K562 (cell line): ENCODE data around the gene WFIKKN1. TPM values are rescaled to one million over a fixed set of nuclear protein-coding genes. Genes with fewer than 3 reads are reported as not detected.

ENCODE experiments used
- ATAC-seq: fragments of 200-7000 bp; cut with Tn5 transposase; 3 replicates; pipeline ENCODE4 v1.9.1; 2020; ENCODE audit warnings: moderate library complexity
- BruUV-seq: library from RNA; stranded (reverse); fragments of 400-500 nt; replicated peaks from 2 replicates; lab custom pipeline; 2021; lab: Mats Ljungman, UMichigan
- CTCF ChIA-PET: fragments of 300-600 bp; formaldehyde crosslinking; extraction: SDS; loops from one replicate; lab custom pipeline; 2021; ENCODE audit warnings: low intra/inter-chr PET ratio; lab: Yijun Ruan, JAX
- POLR2A ChIA-PET: fragments of 300-600, 350-650 bp; sonication (Branson Sonifier 250); formaldehyde crosslinking; extraction: SDS; loops from one replicate; lab custom pipeline; 2021; ENCODE audit warnings: antibody characterized with exemption, inconsistent platforms; lab: Yijun Ruan, JAX
- DNase-seq, 4 experiments: peaks; one replicate each; pipeline versions ENCODE4 v3.0.0 to v3.0.0-alpha.2; 2011 to 2018; ENCODE audit warnings: low spot score in 3 of 4, mixed read lengths in 3 of 4; ENCODE audit errors: extremely low read depth in 1 of 4
- FAIRE-seq: peaks from 2 replicates; lab custom pipeline; 2011; peaks lifted over from hg19 to GRCh38; lab: Jason Lieb, UNC
- H2AFZ ChIP-seq: 2 replicates; pipeline ENCODE4 v1.6.0; 2011; ENCODE audit warnings: low read depth, low read length, control low read depth, inconsistent platforms
- H3K27ac ChIP-seq: fragments of 200-600 bp; 3 replicates; pipeline ENCODE4 v1.8.0; 2011; ENCODE audit warnings: low read depth, mild to moderate bottlenecking, control low read depth, inconsistent platforms, low read length, moderate library complexity, mixed read lengths; ENCODE audit errors: extremely low read depth
- H3K27me3 ChIP-seq, 2 experiments: fragments of 300-600 bp in 1 of 2; 2 replicates in 1 of 2; 3 replicates in 1 of 2; pipeline versions ENCODE4 v1.6.0 to v1.8.0; 2011; ENCODE audit warnings: inconsistent platforms in 2 of 2, low read length in 2 of 2, mild to moderate bottlenecking in 1 of 2, mixed read lengths in 1 of 2, moderate library complexity in 1 of 2; ENCODE audit not compliant: control insufficient read depth in 2 of 2, insufficient read depth in 2 of 2
- H3K36me3 ChIP-seq: fragments of 300-600 bp; 3 replicates; pipeline ENCODE4 v1.8.0; 2011; ENCODE audit warnings: mild to moderate bottlenecking, low read length, inconsistent platforms; ENCODE audit not compliant: control insufficient read depth, insufficient read depth
- H3K4me1 ChIP-seq, 2 experiments: fragments of 200-600 bp in 1 of 2; replicated peaks in 1 of 2; 2 replicates in 1 of 2; 3 replicates in 1 of 2; pipeline versions ENCODE4 v1.5.1 to v1.8.0; 2011; ENCODE audit warnings: inconsistent platforms in 2 of 2, low read length in 2 of 2, mild to moderate bottlenecking in 1 of 2, mixed read lengths in 1 of 2, moderate library complexity in 1 of 2; ENCODE audit not compliant: control insufficient read depth in 2 of 2, insufficient read depth in 2 of 2
- H3K4me2 ChIP-seq: 2 replicates; pipeline ENCODE4 v1.6.1; 2011; ENCODE audit warnings: low read length, control low read depth, inconsistent platforms, mixed read lengths; ENCODE audit not compliant: insufficient read depth
- H3K4me3 ChIP-seq: fragments of 200-600 bp; sonication (generic), shearing (Covaris generic); 2 replicates; pipeline ENCODE4 v1.5.1; 2016; ENCODE audit warnings: control low read depth, inconsistent platforms
- H3K79me2 ChIP-seq: fragments of 200-600 bp; 3 replicates; pipeline ENCODE4 v1.8.0; 2011; ENCODE audit warnings: low read length, inconsistent platforms; ENCODE audit not compliant: control insufficient read depth, insufficient read depth
- H3K9ac ChIP-seq, 2 experiments: 2 replicates each; pipeline versions ENCODE4 v1.6.0 to v1.6.1; 2011; ENCODE audit warnings: low read depth in 2 of 2, low read length in 2 of 2, control low read depth in 1 of 2, inconsistent platforms in 1 of 2, mild to moderate bottlenecking in 1 of 2, mixed read lengths in 1 of 2; ENCODE audit not compliant: insufficient read depth in 1 of 2
- H3K9me1 ChIP-seq: one replicate; pipeline ENCODE4 v1.6.0; 2011; ENCODE audit warnings: inconsistent platforms, mild to moderate bottlenecking, low read length, moderate library complexity; ENCODE audit not compliant: control insufficient read depth, insufficient read depth
- H3K9me3 ChIP-seq: replicated peaks from 2 replicates; pipeline ENCODE4 v1.5.1; 2011; ENCODE audit warnings: low read depth, low read length, inconsistent platforms; ENCODE audit not compliant: control insufficient read depth, insufficient read depth
- H4K20me1 ChIP-seq: replicated peaks from 2 replicates; pipeline ENCODE4 v1.6.1; 2011; ENCODE audit warnings: low read length, inconsistent platforms, mixed read lengths; ENCODE audit not compliant: control insufficient read depth, insufficient read depth
- ARHGAP35 ChIP-seq: fragments of 450-650 bp; IDR thresholded peaks from 2 replicates; pipeline ENCODE4 v1.6.1; 2018; ENCODE audit not compliant: partially characterized antibody
- CTCF ChIP-seq, 3 experiments: IDR thresholded peaks in 2 of 3; conservative IDR thresholded peaks in 1 of 3; 2 replicates each; pipeline ENCODE4 v1.5.1; 2011 to 2012; ENCODE audit warnings: low read length in 3 of 3, mild to moderate bottlenecking in 3 of 3, control low read depth in 2 of 3, improper control_type of control experiment in 1 of 3, inconsistent platforms in 1 of 3, low read depth in 1 of 3, mixed read lengths in 1 of 3, moderate library complexity in 1 of 3; ENCODE audit not compliant: insufficient read depth in 2 of 3
- NFE2L1 ChIP-seq: fragments of 450-650 bp; IDR thresholded peaks from 2 replicates; pipeline ENCODE4 v1.6.1; 2016; ENCODE audit warnings: missing genetic modification characterization, low read depth, mild to moderate bottlenecking, missing compliant biosample characterization, moderate library complexity, borderline replicate concordance
- TFE3 ChIP-seq: fragments of 450-650 bp; formaldehyde crosslinking; IDR thresholded peaks from 2 replicates; pipeline ENCODE4 v1.4.0; 2020; ENCODE audit warnings: mild to moderate bottlenecking, mixed read lengths
- ZBTB33 ChIP-seq: sonication (generic); formaldehyde crosslinking; IDR thresholded peaks from 2 replicates; pipeline ENCODE4 v1.8.1; 2023; ENCODE audit warnings: mild to moderate bottlenecking, missing genetic modification reagents
- ZBTB7A ChIP-seq: IDR thresholded peaks from 2 replicates; pipeline ENCODE4 v1.6.1; 2011; ENCODE audit warnings: low read depth, mild to moderate bottlenecking, low read length, moderate library complexity, borderline replicate concordance; ENCODE audit not compliant: control insufficient read depth
- ZFP36 ChIP-seq: fragments of 150-350 bp; IDR thresholded peaks from 2 replicates; pipeline ENCODE4 v1.6.1; 2018; ENCODE audit warnings: low read length, low read depth; ENCODE audit not compliant: partially characterized antibody
- WGBS: fragments of 100-300 bp; shearing (Covaris generic); methylation state at CpG from one replicate; pipeline ENCODE4 v1.1.6; 2016; ENCODE audit warnings: low coverage, mixed read lengths; ENCODE audit not compliant: insufficient coverage; ENCODE audit errors: missing lambda C conversion rate; 5-methylcytosine and 5-hydroxymethylcytosine counted together
- in situ Hi-C: fragments of 300-500 bp; cut with MboI; formaldehyde crosslinking; loops from 4 replicates; pipeline ENCODE4 v1.15.0; 2018; ENCODE audit warnings: inconsistent platforms, mixed read lengths
- intact Hi-C: fragments of 100-400 bp; cut with micrococcal nuclease; formaldehyde crosslinking; loops from 2 replicates; pipeline ENCODE4 v1.14.2; 2022
- polyA plus RNA-seq, 8 experiments: library from polyadenylated mRNA; depleted of rRNA in 4 of 8; stranded (reverse) in 5 of 8; unstranded in 3 of 8; fragments of >200 nt; fragmentation: Nextera tagmentation in 2 of 8; fragmentation: Illumina TruSeq in 1 of 8; extraction: Ambion mirVana in 2 of 8; extraction: Trizol in 1 of 8; gene quantifications; 2 replicates each; pipeline versions ENCODE4 v1.2.1 to v1.2.3, GENCODE V29; 2011 to 2014; ENCODE audit warnings: inconsistent platforms in 1 of 8, missing spikeins in 1 of 8
- total RNA-seq, 7 experiments: library from RNA; depleted of rRNA in 6 of 7; stranded (reverse); fragments of >200 nt in 6 of 7; fragmentation: Illumina TruSeq in 2 of 7; extraction: Trizol in 2 of 7; gene quantifications; 2 replicates each; pipeline versions ENCODE4 v1.2.1 to v1.2.3, GENCODE V29; 2011 to 2021; ENCODE audit warnings: low replicate concordance in 1 of 7

The WFIKKN1 gene
- total and polyA plus RNA-seq, 9 of the 15 experiments (the other 6 are each of a cell fraction or from before 2014, with no cell fraction given) = 0.14 to 1.1 (median 0.50) TPM; not detected in 4

DNA sequence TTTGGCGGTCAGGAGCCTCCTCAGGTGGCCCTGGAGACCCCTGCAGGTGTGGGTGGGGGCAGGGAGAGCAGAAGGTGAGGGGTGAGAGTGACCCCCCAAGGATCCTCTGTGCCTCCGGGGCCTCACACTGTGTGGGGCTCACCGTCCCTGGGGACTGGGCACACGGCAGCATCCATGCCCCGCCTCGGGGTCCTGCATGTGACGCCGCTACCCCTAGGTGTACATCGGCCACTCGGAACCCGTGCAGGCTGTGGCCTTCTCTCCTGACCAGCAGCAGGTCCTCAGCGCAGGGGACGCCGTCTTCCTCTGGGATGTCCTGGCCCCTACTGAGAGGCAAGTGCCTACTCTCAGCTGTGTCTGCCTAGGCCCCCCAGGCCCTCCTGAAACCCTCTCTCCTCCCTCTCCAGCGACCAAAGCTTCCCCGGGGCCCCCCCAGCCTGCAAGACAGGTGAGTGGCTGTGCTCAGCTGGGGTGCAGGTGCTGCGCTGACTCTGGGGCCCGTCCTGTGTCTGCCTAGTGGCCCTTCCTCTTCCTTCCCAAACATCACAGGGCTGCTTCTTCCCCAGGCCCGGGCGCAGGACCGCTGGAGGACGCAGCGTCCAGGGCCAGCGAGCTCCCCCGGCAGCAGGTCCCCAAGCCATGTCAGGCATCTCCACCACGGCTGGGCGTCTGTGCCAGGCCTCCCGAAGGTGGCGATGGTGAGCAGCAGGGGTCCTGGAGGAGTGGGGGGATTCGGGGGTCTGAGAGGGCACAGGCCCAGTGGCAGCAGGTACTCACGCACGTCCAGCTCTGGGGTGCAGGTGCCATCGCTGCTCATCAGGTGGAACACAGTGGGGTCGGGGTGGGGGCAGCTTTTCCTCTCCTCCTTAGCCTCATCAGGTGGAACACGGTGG is 28.1 kb downstream of the WFIKKN1 start:
- DNase-seq (no peak), ATAC-seq (no peak), FAIRE-seq (no peak)
- Histone ChIP-seq H4K20me1 (no peaks in the 10 kb centered on the region), H3K4me1 (peaks cover 2 to 91% of the 10 kb centered on the region in 2 experiments; a peak in 4 of 5 replicates), H3K27ac (no peak overlapping the region), H3K9me3 (no peaks in the 10 kb centered on the region), H3K9ac (no peak overlapping the region; a peak in 1 of 4 replicates), H3K4me3 (no peak overlapping the region), H3K79me2 (no peaks in the 10 kb centered on the region; the same call in 2 of the 3 replicates), H3K36me3 (no peaks in the 10 kb centered on the region), H3K9me1 (no peaks in the 10 kb centered on the region), H3K27me3 (no peaks in the 10 kb centered on the region), H2AFZ (no peak overlapping the region), H3K4me2 (no peak overlapping the region)
- intact Hi-C loops = no loop called here
- BruUV-seq = no TSS peak
- ChIA-PET CTCF (no interaction called here), POLR2A (interaction anchor here (0.6 to 1.4 kb wide), 5 partner anchors 8 to 650 kb away, joined by 3 to 6 read pairs (median 3); partner anchors contain the start of gene WDR90)
- TF ChIP-seq ZFP36 (no peak), CTCF (IDR thresholded peaks at IDR 0.05 in 2 of 3, conservative IDR thresholded peaks at IDR 0.05 in 1 of 3; ENCODE audit: insufficient read depth in 2 of 3, low read depth in 1 of 3, low read length in 3 of 3) (0 out of 6 replicates have a peak, but pooled peaks of 1 of the 3 experiments have one; percentile 8), ARHGAP35 (no peak), ZBTB7A (peak; percentile 68; the same call in 1 of the 2 replicates), NFE2L1 (tag) (no peak), ZBTB33 (CRISPR knock-in tag) (0 out of 2 replicates have a peak, but pooled peaks have one; percentile 54), TFE3 (CRISPR knock-in tag) (no peak)
- WGBS = 76% methylated on average over 19 of the region's 35 CpGs
- in situ Hi-C loops = no loop called here
